Fibroblast of upper back skin (primary cell): ENCODE results near the gene YARS2.
"Not testable (repeated sequence)": the region's sequence is repeated elsewhere in the genome, so short reads cannot be mapped to it uniquely, and the experiment has no call there.

Experiments used
- DNase-seq: peaks from one replicate; pipeline ENCODE4 v3.0.0-alpha.2; 2013

Gene YARS2

GRCh38 chr12:32742133-32742532 is 13.6 kb downstream of the YARS2 start:
- no peak for DNase-seq

GRCh38 chr12:32739279-32739678 is 16.4 kb downstream of the YARS2 start:
- DNase-seq = no peak

- no peak for DNase-seq
Observed at GRCh38 chr12:32737715-32738114, 18.0 kb downstream of the YARS2 start.

GRCh38 chr12:32736445-32736844 is 19.3 kb downstream of the YARS2 start:
- no peak for DNase-seq

GRCh38 chr12:32734952-32735351 is 20.7 kb downstream of the YARS2 start:
- DNase-seq = no peak

- no peak for DNase-seq
Observed at GRCh38 chr12:32727237-32727636, 28.5 kb downstream of the YARS2 start.

- DNase-seq = no peak
Observed at GRCh38 chr12:32726286-32726685, 29.4 kb downstream of the YARS2 start.

GRCh38 chr12:32725308-32725707 is 30.4 kb downstream of the YARS2 start:
- not testable (repeated sequence) for DNase-seq

- DNase-seq = no peak
Observed at GRCh38 chr12:32718926-32719325, 36.8 kb downstream of the YARS2 start.

- no peak for DNase-seq
Observed at GRCh38 chr12:32714772-32715171, 40.9 kb downstream of the YARS2 start.

- no peak for DNase-seq
Observed at GRCh38 chr12:32708926-32709325, 46.8 kb downstream of the YARS2 start.

- DNase-seq = no peak
Observed at GRCh38 chr12:32706335-32707024, 49.2 kb downstream of the YARS2 start.

- DNase-seq = no peak
Observed at GRCh38 chr12:32705783-32706182, 49.9 kb downstream of the YARS2 start.

- DNase-seq = no peak
Observed at GRCh38 chr12:32702946-32703345, 52.8 kb downstream of the YARS2 start.

GRCh38 chr12:32702473-32702872 is 53.2 kb downstream of the YARS2 start:
- DNase-seq = no peak

GRCh38 chr12:32699437-32699836 is 56.3 kb downstream of the YARS2 start:
- not testable (repeated sequence) for DNase-seq

GRCh38 chr12:32698285-32698684 is 57.4 kb downstream of the YARS2 start:
- no peak for DNase-seq

- DNase-seq = no peak
Observed at GRCh38 chr12:32697445-32697844, 58.3 kb downstream of the YARS2 start.
